ENCODE data around the gene ZMYND10.
A peak's percentile ranks its signal among the peaks of the same experiment; 100 is the strongest.

The ZMYND10 gene

GRCh38 chr3:50371133-50371685, 25.7 kb upstream of the ZMYND10 start:
- no peak for DNase-seq (ENCODE audit: low read depth in 2 of 2)

GRCh38 chr3:50370594-50370993, 25.1 kb upstream of the ZMYND10 start:
- DNase-seq (ENCODE audit: low read depth in 2 of 2), result peak in 1 of 2 experiments; percentile 29

DNA sequence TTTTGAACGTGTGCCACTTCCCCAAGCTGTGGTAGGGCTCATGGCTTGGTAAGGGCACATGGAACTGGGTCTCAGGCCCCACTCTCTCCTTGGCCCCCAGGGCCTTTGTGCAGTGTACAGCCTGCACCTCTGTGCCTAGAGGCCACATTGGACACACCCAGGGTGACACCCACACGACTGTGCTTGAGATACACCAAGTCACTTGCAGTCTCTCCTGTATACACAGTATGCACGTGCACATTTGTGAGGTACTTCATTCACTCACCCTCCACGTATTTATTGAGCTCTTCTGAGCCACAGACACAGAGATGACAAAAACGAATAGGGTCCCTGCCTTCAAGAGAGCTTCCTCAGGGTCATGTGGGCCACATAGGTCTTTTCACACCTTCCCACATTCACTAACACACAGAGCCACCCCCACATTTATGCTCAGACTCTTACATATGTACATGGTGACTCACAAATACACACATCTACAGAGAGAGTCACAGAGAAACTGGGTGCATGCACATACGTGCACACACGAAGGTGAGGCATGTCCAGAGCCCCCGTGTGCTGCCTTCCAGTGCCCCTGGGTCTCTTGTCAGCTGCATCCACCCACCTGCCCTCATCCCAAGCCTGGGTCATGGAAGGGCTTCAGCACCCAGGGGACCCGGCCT, 23.6 kb upstream of the ZMYND10 start:
- DNase-seq (ENCODE audit: low read depth in 2 of 2), result no peak

- no peak for DNase-seq (ENCODE audit: low read depth in 2 of 2)
Measured at GRCh38 chr3:50365842-50366220, 20.3 kb upstream of the ZMYND10 start.

- peak in 1 of 2 experiments; percentile 21 for DNase-seq (ENCODE audit: low read depth in 2 of 2)
Measured at GRCh38 chr3:50365080-50365841, 19.7 kb upstream of the ZMYND10 start.

GRCh38 chr3:50364573-50365079, 19.1 kb upstream of the ZMYND10 start:
- no peak for DNase-seq (ENCODE audit: low read depth in 2 of 2)

- no peak for DNase-seq (ENCODE audit: low read depth in 2 of 2)
Measured at GRCh38 chr3:50359760-50360110, 14.2 kb upstream of the ZMYND10 start.

- DNase-seq (ENCODE audit: low read depth in 2 of 2), result peak; percentile 96 to 97
Measured at GRCh38 chr3:50358911-50359759, 13.6 kb upstream of the ZMYND10 start, which contains the start of gene TMEM115. TMEM115 (minus strand) TSS chr3:50359521; CDS start chr3:50359063, 458 bp downstream.

DNA sequence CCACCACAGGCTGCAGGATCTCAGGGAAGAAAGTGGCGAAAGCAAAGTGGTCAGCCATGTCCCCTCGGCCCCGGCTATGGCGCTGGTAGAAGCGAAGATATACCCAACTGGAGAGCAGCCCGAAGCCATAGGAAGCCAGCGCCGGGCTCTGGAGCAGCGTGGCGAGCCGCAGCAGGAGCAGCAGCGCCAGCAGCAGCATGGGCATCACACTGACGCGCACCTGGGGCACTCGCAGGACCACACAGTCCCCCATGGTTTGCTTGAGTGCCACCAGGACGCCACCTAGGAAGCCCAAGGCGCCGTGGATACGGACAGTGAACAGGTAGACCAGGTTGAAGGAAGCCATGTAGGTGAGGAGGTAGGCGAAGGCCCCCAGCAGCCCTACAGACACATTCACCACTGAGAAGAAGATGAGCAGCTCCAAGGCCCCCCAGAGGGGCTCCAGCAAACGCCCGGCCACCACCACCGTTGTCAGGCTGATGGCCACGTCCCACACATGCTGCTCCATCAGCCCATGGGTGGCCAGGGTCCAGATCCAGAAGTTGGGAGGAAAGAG, 12.9 kb upstream of the ZMYND10 start:
- no peak for DNase-seq (ENCODE audit: low read depth in 2 of 2)

DNA sequence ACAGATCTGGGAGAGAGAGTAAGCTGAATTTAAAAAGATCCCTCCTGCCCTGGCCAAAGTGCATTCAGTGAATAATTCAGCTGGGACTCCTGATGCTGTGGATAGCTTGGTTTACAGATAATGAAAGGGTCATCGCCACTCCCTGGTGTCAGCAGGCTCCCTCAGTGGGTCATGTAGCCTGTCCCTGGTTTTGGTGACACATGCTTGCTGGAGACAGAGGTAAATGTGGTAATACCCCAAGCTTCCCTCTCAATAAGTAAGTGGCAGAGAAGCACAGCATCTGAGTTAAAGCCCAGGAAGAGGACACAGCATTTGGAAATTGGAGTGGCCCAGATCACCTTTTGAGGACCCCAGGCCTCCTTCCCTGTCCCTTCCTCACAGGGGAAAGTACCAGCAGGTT, 11.9 kb upstream of the ZMYND10 start:
- no peak for DNase-seq (ENCODE audit: low read depth in 2 of 2)

- DNase-seq (ENCODE audit: low read depth in 2 of 2), result no peak
Measured at GRCh38 chr3:50356553-50356952, 11.0 kb upstream of the ZMYND10 start.

DNA sequence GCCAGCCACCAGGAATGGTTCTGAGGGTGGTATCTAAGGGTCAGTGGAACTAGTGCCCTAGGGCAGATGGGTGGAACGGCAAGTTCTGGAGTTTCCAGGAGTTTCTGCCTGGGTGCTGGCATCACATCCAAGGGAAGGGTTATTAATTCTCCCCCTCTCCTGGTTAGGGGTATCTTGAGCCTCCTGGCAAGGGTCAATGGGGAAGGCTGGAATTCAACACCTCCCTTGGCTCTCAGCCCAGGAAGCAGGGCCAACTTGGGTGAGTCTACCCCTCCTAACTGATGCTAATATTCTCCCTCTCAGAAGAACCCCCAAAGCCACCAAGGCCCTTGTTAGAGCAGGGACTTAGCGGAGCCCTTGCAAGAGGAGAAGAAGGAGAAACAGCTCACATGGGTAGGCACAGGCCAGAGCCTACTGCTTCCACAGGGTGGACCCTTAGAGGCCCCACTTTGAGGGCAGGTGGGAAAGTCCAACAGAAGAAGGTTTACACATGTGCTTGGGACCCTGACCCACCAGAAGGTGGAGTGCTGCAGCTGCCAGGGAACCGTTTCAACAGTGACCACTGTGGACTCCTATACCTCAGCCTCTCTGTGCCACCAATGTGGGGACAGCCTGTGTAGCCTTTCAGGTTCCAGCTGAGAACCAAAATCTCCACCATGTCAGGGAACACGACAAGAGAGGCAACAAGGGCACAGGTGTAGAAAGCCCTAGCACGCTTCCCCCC, 10.5 kb upstream of the ZMYND10 start:
- no peak for DNase-seq (ENCODE audit: low read depth in 2 of 2)

- no peak for DNase-seq (ENCODE audit: low read depth in 2 of 2)
Measured at GRCh38 chr3:50354850-50355249, 9.3 kb upstream of the ZMYND10 start.

- DNase-seq (ENCODE audit: low read depth in 2 of 2), result no peak
Measured at GRCh38 chr3:50354186-50354764, 8.7 kb upstream of the ZMYND10 start.

- DNase-seq (ENCODE audit: low read depth in 2 of 2), result no peak
Measured at GRCh38 chr3:50353245-50354004, 7.9 kb upstream of the ZMYND10 start.

GRCh38 chr3:50352781-50353180, 7.2 kb upstream of the ZMYND10 start:
- no peak for DNase-seq (ENCODE audit: low read depth in 2 of 2)

GRCh38 chr3:50351323-50351697, 5.8 kb upstream of the ZMYND10 start:
- DNase-seq (ENCODE audit: low read depth in 2 of 2), result no peak

DNA sequence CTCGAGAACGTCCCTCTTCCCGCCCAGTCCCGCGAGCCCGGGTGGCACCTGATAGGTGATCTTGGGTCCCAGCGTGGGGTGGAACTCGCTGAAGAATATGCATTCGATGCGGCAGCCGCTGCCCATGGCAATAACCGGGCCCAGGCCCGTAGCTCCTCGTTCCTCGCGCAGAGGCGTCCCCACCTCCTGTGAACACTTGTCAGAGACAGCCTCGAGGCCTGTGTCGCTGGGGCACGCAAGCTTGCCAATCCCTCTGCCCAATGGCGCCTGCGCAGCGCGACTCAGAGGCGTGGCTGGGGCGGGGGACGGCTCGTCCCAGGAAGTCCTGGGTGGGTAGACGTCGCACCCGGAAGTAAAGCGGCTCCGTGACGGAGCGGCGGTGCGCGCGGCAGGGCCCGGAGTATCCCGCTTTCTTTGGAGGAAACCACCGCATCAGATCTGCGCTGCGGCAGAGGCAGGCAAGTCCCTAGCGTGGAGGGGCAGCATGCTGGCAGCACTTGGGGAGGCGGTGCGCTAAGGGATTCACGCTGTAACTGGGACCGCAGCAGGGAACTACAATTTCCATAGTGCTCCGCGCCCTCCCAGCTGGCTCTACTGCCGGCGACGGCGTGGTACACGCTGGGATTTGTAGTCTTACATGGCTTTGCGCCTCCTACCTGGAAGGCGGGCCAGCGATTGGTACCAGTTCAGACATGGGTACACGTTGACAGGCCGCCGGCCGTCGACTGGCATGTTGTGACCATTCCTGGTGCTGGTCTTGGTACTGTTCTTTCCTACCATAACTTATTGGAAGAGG, 5.2 kb upstream of the ZMYND10 start, which contains the start of the genes CYB561D2 and NPRL2:
TSS of gene CYB561D2 (plus strand) at position 336 of the 796 bp plus-strand sequence. CDS start 572 bp downstream, outside the sequence.
TSS of gene NPRL2 (minus strand) at position 249 of the 796 bp plus-strand sequence. CDS start at position 126, 123 bp downstream.
- peak; percentile 76 to 79 for DNase-seq (ENCODE audit: low read depth in 2 of 2)

- no peak for DNase-seq (ENCODE audit: low read depth in 2 of 2)
Measured at GRCh38 chr3:50350213-50350526, 4.6 kb upstream of the ZMYND10 start.
